Fibroblast of upper back skin (primary cell): ENCODE data around the gene FABP3.
"Not testable (repeated sequence)": the region's sequence is repeated elsewhere in the genome, so short reads cannot be mapped to it uniquely, and the experiment has no call there.

Experiments used
- DNase-seq: peaks from one replicate; pipeline ENCODE4 v3.0.0-alpha.2; 2013

FABP3 gene

DNA sequence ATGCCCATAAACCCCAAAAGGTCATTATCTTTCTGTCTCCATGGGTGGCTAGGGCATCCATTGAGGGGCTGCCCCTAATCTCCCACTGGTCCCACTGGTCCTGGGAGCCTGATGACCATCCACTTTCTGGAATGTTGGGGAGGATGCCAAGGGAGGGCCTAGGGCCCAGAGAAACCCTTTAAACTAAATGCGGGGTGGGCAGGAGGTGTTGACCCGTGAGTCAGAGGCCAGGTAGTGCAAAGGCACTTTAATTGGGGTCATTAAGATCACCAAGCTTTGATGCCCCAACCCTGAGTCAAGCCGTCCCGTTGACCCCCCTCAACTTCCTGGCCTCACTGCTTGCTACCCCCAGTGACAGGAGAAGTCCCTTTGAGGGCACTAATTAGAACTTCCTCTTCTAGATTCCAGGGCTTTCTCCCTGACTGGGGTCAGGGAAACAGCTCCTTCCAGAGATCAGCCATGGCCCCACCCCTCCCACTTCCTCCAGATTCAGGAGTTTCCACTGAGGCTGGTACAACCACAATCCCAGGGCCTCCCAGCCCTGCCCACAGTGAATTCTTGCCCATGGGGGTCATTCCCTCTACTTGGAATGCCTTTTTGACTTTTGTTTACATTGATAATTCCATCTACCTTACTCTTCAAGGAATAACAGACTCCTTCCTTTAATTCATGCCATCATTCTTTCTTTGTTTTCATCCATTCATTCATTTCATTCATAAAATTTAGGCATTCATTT, 24.7 kb upstream of the FABP3 start:
- DNase-seq, result peak; percentile 56

DNA sequence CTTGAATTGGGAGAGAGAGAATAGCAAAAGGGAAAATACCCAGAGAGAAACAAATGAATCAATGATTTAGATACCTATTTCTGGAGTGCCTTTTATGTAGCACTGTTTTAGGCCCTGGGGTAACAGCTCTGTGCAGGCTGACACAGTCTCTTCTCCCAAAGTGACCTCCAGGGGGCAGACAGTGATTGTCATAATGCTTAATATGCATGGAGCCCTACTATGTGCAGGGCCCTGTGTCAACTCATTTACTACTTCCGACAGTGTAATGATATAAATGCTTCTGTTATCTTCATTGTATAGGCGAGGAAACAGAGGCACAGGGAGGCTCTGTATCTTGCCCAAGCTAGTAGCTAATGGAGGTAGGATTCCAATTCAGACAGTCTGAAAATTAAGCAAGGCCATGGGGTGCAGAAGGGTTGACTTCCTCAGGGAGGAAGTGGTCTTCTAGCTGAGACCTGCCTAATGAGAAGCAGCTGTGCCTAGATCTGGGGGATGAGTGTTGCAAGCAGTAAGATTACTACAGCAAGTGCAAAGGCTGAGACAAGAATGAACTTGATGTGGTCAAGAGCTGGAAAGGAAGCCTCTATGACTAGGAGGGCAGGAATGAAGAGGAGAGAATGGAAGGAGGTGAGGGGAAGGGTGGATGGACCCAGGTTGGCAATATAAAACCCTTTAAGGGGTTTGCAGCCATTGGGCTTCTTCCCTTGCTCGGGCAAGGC, 23.9 kb upstream of the FABP3 start:
- DNase-seq, result peak; percentile 98

DNA sequence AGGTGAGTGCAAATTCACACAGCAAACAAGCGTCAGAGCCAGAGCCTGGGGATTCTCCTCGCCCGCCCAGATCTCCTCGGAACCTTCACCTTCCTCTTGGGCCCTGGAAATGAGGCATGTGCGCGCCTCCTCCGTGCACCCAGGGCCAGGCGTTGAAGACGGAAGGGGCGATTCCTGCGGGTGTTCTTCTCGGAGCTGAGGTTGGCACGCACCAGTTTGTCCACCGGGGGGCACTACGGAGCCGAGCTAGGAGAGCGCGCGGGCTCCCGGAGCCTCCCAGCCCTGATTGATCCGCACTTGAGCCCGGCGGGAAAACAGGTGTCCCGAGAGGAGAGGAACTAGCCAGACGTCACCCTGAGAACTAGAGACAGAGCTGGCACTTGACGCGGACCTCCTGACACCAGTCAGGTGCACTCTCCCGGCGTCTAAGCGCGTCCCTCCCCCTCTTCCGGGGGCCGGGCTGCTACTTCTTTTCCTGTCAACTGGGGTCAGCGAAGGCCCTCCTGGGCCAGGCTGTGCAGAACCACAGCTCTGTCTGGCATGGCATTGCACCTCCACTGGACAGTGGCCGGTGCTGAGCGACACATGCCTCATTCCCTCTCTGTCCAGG, 21.8 kb upstream of the FABP3 start:
- peak; percentile 68 for DNase-seq

DNA sequence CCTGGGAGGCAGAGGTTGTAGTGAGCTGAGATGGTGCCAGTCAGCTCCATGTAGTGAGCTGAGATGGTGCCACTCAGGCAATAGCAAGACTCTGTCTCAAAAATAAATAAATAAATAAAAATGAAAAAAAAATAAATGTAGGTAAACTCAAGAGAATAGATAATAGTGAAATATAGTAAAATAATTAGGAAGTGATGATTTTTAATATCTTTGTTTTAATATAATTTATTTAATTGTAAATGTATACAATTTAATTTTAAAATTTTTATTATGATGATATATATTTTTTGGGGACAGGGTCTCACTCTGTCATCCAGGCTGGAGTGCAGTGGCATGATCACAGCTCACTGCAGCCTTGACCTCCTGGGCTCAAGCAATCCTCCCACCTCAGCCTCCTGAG, 20.6 kb upstream of the FABP3 start:
- no peak for DNase-seq

DNA sequence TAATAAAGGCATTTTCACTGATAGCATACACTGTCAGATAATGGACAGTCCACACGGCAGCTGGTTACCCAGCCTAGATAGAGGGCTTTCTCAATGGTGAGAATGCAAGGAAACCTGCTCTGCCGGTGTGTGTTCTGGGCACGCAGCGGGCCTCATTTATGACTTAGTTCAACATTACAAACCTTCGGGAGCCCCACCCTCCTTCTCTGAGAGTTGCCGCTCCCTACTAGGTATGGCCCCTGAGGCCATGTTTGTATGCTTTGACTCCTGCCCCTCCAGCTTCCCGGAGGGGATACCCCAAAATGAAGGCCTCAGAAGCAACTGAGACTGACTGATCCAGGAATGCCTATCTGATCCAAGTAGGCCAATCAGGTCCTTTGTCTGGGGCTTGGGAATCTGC, 17.2 kb upstream of the FABP3 start:
- no peak for DNase-seq

DNA sequence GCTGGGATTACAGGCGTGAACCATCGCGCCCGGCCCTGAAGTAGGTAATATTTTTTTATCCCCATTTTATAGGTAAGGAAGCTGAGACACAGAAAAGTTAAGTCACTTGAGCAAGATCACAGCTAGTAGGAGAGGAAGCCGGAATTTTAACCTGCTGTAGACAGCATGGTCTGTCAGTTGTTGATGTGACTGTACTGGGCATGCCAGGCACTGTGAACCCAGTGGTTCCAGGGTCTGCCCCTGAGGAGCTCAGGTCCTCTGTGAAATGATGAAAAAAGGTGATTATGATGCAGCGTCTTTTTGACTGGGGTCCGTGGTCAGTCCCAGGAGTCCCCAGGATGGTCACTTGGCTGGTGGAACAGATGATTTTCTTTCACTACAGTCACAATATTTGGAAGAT, 16.7 kb upstream of the FABP3 start:
- no peak for DNase-seq

DNA sequence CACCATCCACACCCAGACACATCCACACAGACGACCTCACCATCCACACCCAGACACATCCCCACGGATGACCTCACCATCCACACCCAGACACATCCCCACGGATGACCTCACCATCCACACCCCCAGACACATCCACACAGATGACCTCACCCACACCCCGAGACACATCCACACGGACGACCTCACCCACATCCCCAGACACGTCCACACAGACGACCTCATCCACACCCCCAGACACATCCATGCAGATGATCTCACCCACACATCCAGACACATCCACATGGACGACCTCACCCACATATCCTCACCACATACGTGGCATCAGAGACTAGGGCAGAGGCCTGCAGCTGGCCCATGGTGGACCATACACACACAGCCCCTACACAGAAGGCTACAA, 14.7 kb upstream of the FABP3 start:
- no peak for DNase-seq

DNA sequence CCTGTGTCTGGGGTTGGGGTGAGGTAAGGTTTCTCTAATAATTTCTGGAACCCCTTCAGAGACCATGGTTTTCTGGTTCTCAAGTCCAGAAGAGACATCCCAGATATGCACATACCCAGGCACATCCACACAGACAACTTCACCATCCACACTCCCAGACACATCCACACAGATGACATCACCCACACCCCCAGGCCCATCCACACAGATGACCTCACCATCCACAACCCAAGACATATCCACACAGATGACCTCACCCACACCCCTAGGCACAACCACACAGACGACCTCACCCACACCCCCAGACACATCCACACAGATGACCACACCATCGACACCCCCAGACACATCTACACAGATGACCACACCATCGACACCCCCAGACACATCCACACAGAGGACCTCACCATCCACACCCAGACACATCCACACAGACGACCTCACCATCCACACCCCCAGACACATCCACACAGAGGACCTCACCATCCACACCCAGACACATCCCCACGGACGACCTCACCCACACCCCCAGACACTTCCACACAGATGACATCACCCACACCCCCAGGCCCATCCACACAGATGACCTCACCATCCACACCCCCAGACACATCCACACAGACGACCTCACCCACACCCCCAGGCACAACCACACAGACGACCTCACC, 13.8 kb upstream of the FABP3 start:
- DNase-seq, result not testable (repeated sequence)

DNA sequence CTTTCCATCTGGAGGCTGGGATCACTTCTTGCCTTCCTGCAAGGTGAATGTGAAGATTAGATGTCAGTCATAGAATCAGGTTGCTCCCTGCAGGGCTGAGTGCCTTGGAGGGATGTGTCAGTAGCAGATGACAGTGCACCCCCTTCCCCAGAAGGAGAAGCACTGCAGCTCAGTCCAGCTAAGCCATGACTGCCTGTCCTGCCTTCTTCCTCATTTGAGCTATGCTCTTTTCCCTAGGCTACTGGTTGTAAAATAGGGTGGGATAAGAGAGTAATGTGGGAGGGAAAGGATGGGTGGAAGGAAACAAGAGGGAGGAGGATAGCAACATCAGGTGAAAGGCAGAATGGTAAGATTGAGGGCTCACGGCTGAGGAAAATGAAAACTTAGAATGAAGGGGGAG, 11.1 kb upstream of the FABP3 start:
- DNase-seq, result no peak

DNA sequence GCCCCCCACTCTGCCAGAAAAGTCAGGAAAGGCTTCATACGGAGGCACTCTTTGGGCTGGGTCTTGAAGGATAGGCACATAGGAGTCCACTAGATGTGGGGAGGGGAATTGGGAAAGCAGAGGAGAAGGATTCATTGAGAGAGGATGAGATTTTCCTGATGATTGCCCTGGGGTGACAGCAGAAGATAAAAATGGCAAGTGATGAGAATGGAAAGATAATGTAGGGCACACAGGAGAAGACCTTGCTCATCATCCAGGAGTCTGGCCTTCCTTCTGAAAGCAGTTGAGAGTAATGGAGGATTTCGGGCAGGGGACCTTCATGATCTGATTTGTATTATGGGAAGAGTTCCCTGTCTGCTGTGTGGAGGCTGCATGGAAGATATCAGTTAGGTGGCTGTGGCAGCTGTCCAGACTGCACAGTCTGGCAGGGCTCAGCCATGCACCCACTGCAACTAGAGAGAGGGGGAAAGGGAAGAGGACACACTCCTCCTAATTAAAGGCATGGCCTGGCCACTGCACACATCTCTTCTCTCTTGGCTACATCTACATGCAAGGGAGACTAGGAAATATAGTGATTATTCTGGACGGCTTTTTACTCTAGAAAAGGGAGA, 9.6 kb upstream of the FABP3 start:
- no peak for DNase-seq

DNA sequence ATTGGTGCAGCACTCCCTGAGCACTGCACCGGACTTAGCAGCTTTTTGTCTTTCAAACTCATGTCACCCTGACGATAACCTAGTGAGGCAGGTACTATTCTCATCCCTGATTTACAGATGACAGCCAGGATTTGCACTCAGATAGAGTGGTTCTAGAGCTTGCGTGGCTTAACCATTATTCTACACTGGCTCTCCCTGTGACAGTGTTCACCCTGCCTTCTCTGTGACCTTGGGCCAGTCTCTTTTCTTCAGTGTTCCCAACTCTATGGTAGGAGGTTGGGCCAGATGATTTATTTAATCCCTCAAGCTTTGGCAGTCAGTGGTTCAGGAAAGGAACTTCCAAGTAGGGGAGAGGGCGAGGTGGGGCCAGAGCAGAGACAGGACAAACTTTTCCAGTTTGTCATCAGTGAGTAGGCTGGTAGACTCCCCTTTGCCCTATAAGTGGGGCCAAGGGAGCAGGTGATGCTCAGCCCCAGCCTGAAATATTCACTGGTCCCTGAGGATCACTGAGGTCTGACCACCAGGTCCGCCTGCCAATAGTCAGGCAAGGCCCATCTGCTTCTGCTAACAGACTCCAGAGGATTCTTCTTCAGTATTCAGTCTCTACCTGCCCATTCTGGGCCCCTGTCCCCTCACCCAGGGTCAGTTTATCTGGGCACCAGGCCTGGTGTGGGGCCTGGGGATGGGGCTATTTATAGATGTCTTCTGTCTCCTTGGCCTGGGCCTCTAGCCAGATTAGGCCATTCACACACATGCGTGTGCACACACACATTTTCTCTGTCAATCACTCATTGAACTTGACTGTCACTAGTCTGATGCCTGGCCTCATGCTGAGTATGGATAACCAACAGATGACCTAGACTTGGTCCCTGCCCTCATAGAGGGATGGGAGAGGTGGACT, 8.8 kb upstream of the FABP3 start:
- peak; percentile 21 for DNase-seq

DNA sequence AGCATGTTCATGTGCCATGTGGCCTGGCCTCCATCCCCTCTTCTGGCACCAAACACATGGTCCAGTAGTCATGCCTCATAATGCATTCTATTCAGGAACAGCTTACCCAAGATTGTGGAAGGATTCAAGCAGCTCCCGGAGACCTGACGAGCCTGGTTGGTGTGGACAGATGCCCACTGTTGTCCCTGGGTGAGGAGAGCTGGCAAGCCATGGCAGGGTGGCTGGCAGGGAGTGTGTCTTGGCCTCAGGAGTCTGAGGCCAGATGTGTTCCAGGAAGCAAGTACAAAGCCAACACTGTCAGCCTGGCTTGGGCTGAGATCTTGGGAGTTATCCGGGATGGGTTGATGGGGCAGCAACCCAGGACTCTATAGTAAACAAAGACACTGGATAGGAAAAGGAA, 7.3 kb upstream of the FABP3 start:
- DNase-seq, result no peak

DNA sequence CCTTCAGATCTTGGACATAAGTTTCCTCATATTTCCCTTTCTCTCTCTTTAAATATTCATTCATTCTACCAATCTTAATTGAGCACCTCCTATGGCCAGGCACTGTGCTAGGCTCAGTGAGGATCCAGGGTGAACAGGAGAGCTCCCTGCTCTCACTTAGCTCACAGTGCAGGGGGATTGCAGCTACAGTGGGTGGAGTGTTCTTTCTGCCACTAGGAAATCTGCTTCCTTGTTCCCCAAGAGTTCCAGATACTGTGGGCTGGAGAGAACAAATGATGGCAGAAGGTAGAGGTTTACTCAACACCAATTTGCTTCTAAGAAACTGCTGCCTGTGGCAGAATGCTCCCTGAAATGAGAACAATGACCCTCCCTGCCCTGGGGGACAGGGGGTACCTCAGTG, 5.1 kb upstream of the FABP3 start:
- DNase-seq, result no peak

DNA sequence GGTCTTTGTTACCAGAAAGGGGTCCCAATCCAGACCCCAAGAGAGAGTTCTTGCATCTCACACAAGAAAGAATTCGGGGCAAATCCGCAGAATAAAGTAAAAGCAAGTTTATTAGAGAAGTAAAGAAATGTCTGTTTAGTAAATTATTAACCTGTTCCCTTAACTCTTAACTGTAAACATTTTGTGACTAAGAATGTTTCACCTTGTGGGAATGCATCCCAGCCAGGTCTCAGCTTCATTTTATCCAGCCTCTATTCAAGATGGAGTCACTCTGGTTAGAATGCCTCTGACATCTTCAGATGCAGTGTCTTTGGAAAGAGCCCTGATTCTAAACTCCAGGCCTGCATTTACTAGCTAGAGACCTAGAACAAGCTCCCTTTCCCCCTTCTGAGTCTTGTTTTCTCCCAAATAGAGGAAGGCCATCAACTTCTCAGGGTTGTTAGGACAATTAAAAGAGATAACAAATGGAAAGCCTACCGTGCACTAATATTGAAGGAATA, 4.5 kb upstream of the FABP3 start:
- DNase-seq, result no peak

DNA sequence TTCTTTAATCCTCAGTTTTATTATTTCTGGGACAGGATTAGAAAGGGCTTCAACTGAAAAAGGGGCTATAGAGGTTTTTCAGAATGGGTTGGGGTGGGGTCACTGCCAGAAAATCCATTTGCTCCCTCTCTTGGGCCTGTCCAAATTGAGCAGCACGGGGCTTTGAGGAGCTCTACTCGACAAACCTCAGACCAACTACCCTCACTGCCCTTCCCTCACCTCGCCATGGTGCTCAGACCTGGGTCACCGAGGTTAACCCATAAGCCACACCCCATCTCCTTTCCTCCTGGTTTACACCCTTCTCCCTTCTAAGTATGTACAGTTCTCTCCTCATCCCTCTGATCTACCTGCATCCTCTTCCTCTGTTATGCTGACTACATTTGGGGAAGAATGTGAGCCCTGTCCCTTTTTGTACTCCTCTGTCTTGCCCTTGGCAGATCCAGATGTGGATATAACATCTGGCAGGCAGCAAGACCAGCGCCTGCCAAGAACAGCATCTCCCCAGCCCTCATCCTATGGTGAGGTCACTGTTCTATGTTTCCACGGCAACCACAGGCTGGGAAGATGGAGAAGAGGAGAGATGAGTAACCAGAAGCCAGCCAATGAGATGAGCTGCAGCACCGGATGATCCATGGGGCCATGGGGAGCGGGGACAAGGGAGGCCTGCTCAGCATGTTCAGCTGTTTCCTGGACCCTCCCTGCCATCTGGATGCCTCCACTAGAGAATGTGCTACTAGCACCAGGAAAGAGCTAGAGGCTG, 3.7 kb upstream of the FABP3 start:
- DNase-seq, result peak; percentile 96

DNA sequence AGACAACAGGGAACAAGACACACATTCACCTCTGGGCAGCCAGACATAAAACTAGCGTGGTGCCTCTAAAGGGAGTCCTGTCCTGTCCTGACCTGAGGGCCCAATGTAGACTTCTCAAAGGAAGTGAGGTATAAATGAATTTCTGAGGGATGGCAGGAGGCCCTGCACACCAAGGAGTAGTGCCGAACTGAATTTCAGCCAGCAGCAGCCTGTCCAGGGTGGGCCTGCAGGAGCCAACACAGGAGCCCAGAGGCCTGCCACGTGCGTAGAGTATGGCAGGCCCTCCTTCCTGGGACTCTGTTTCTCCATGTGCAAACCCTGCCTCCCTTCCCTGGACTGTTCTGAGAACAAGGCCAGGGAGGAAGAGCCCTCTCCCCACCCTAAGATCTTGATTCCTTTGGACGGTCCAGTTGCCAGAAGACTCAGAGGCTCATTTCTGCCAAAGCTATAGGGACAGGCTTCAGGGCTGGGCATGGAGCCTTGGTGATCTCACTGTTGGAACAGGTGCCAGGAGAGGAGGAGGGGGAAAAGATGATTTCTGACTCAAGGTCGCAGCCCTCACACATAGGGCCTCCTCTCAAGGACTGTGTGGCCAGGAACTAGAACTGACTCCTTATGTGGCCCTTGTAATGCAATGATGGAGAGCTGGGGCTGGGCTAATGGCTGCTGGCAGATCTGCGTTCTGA, 1.8 kb upstream of the FABP3 start:
- peak; percentile 53 for DNase-seq

DNA sequence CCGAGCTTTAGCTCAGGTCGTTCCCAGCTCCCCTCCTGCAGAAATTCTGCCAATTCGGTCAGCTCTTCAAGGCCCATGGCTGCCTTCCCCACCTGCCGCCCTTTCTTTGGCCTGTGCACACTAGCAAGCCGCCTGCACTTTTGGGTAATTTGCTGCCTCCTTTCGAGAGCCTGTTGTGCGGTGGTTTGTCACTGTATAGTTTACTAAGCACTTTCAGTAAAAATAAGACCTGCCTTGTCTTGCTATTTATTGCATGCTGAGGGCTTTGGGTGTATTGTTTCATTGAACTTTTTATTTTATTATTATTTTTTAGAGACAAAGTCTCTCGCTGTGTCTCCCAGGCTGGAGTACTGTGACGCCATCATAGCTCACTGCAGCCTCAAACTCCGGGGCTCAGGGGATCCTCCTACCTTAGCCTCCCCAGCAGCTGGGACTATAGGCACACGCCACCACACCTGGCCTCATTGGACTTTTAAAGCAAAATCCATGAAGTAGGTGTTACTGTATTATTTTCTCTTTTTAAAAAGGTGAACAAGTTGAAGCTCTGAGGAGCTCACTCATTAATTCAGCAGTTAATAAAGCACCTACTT, 1.1 kb upstream of the FABP3 start:
- no peak for DNase-seq

DNA sequence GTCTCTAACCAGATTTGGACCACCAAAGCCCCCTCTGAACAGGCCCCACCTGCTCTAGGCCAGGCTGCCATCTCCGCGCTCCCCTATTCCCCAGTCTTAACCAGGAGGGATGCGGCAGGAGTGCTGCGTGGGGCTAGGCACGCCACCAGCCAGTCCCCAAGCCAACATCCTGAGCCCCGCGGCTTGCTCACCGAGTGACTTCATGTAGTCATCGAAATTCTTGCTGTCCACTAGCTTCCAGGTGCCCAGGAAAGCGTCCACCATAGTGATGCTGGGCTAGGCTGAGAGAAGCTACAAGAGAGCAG, 173 bp downstream of the FABP3 start:
- DNase-seq, result no peak

DNA sequence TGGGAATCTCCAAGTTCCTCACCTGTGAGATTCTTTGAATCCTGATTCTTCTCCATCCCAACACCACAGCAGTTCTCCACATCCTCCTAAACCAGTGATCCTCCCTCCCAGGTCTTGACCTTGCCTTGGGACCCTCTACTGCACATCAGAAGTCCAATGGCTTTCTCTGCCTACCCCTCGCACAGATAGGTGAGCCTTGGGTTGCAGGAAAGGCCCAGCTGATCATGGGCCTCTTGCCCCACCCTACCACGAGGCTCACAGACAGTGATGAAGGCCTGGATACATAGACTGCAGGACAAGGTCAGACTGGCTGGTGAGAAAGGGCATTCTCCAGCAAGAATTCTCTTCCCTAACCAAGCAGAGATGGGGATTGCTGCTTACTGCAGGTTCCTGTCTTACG, 825 bp downstream of the FABP3 start:
- no peak for DNase-seq
